IPS-18a (cell line): ENCODE data around the gene GULP1.

Experiments used
- H3K27ac ChIP-seq: one replicate; pipeline ENCODE4 v1.5.1; 2013; ENCODE audit warnings: low read length
- H3K27me3 ChIP-seq: one replicate; pipeline ENCODE4 v1.6.1; 2013; ENCODE audit warnings: mild to moderate bottlenecking, low read length; ENCODE audit not compliant: control insufficient read depth, insufficient read depth
- H3K36me3 ChIP-seq: one replicate; pipeline ENCODE4 v1.6.1; 2013; ENCODE audit warnings: low read depth, low read length; ENCODE audit not compliant: control insufficient read depth
- H3K4me1 ChIP-seq: one replicate; pipeline ENCODE4 v1.6.1; 2013; ENCODE audit warnings: low read depth, low read length; ENCODE audit not compliant: control insufficient read depth
- H3K4me3 ChIP-seq: one replicate; pipeline ENCODE4 v1.5.1; 2013; ENCODE audit warnings: low read length
- H3K9ac ChIP-seq: one replicate; pipeline ENCODE4 v1.6.1; 2013; ENCODE audit warnings: mild to moderate bottlenecking, low read length, moderate library complexity
- H3K9me3 ChIP-seq: one replicate; pipeline ENCODE4 v1.6.1; 2013; ENCODE audit warnings: low read depth, low read length; ENCODE audit not compliant: control insufficient read depth

GULP1 gene, protein sequence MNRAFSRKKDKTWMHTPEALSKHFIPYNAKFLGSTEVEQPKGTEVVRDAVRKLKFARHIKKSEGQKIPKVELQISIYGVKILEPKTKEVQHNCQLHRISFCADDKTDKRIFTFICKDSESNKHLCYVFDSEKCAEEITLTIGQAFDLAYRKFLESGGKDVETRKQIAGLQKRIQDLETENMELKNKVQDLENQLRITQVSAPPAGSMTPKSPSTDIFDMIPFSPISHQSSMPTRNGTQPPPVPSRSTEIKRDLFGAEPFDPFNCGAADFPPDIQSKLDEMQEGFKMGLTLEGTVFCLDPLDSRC

GRCh38 chr2:188291617-188292347 lies at the start of gene GULP1:
TSS of gene GULP1 (plus strand) at chr2:188291874. CDS start at chr2:188477703, 185,829 bp downstream.
- H3K36me3 ChIP-seq, result no peaks in the 10 kb centered on the region
- peak within 1 kb of the TSS; percentile 89 for H3K4me3 ChIP-seq
- peak within 1 kb of the TSS; percentile 97 for H3K27ac ChIP-seq
- peak within 1 kb of the TSS; percentile 99 for H3K9ac ChIP-seq
- peaks cover 17% of the 10 kb centered on the region for H3K4me1 ChIP-seq
- H3K9me3 ChIP-seq, result no peaks in the 10 kb centered on the region
- H3K27me3 ChIP-seq, result no peaks in the 10 kb centered on the region

- Histone ChIP-seq H3K27me3 (no peaks in the 10 kb centered on the region), H3K36me3 (no peaks in the 10 kb centered on the region), H3K27ac (no peak overlapping the region), H3K9ac (no peak overlapping the region), H3K4me3 (no peak overlapping the region), H3K4me1 (no peaks in the 10 kb centered on the region), H3K9me3 (peaks cover 9% of the 10 kb centered on the region)
Observed at GRCh38 chr2:188243381-188243780, 48.3 kb upstream of the GULP1 start.

- H3K27ac ChIP-seq, result no peak overlapping the region
- H3K9me3 ChIP-seq, result no peaks in the 10 kb centered on the region
- no peak overlapping the region for H3K4me3 ChIP-seq
- no peaks in the 10 kb centered on the region for H3K36me3 ChIP-seq
- no peaks in the 10 kb centered on the region for H3K27me3 ChIP-seq
- no peaks in the 10 kb centered on the region for H3K4me1 ChIP-seq
- no peak overlapping the region for H3K9ac ChIP-seq
Observed at GRCh38 chr2:188244383-188244782, 47.3 kb upstream of the GULP1 start.

- H3K9me3 ChIP-seq, result no peaks in the 10 kb centered on the region
- no peaks in the 10 kb centered on the region for H3K27me3 ChIP-seq
- H3K27ac ChIP-seq, result no peak overlapping the region
- no peaks in the 10 kb centered on the region for H3K4me1 ChIP-seq
- H3K36me3 ChIP-seq, result no peaks in the 10 kb centered on the region
- H3K9ac ChIP-seq, result no peak overlapping the region
- no peak overlapping the region for H3K4me3 ChIP-seq
Observed at GRCh38 chr2:188245230-188245629, 46.4 kb upstream of the GULP1 start.

GRCh38 chr2:188248513-188248912 lies 43.2 kb upstream of the GULP1 start:
- H3K9me3 ChIP-seq, result no peaks in the 10 kb centered on the region
- no peaks in the 10 kb centered on the region for H3K36me3 ChIP-seq
- no peak overlapping the region for H3K4me3 ChIP-seq
- no peak overlapping the region for H3K9ac ChIP-seq
- H3K27ac ChIP-seq, result no peak overlapping the region
- no peaks in the 10 kb centered on the region for H3K4me1 ChIP-seq
- no peaks in the 10 kb centered on the region for H3K27me3 ChIP-seq

- H3K9me3 ChIP-seq, result no peaks in the 10 kb centered on the region
- no peaks in the 10 kb centered on the region for H3K4me1 ChIP-seq
- no peak overlapping the region for H3K9ac ChIP-seq
- H3K4me3 ChIP-seq, result no peak overlapping the region
- H3K27me3 ChIP-seq, result no peaks in the 10 kb centered on the region
- no peaks in the 10 kb centered on the region for H3K36me3 ChIP-seq
- H3K27ac ChIP-seq, result no peak overlapping the region
Observed at GRCh38 chr2:188251034-188251433, 40.6 kb upstream of the GULP1 start.

GRCh38 chr2:188256420-188256819 lies 35.3 kb upstream of the GULP1 start:
- H3K27ac ChIP-seq, result no peak overlapping the region
- H3K9me3 ChIP-seq, result no peaks in the 10 kb centered on the region
- no peak overlapping the region for H3K9ac ChIP-seq

GRCh38 chr2:188265315-188265714 lies 26.4 kb upstream of the GULP1 start:
- no peak overlapping the region for H3K9ac ChIP-seq
- no peak overlapping the region for H3K27ac ChIP-seq
- H3K36me3 ChIP-seq, result no peaks in the 10 kb centered on the region
- no peak overlapping the region for H3K4me3 ChIP-seq
- H3K27me3 ChIP-seq, result no peaks in the 10 kb centered on the region
- H3K9me3 ChIP-seq, result no peaks in the 10 kb centered on the region
- no peaks in the 10 kb centered on the region for H3K4me1 ChIP-seq

More at GRCh38 chr2:188256420-188256819, 35.3 kb upstream of the GULP1 start:
- no peaks in the 10 kb centered on the region for H3K27me3 ChIP-seq
- no peaks in the 10 kb centered on the region for H3K4me1 ChIP-seq
- H3K36me3 ChIP-seq, result no peaks in the 10 kb centered on the region
- no peak overlapping the region for H3K4me3 ChIP-seq

GRCh38 chr2:188267776-188268175 lies 23.9 kb upstream of the GULP1 start:
- Histone ChIP-seq H3K9ac (no peak overlapping the region), H3K9me3 (no peaks in the 10 kb centered on the region), H3K4me3 (no peak overlapping the region), H3K36me3 (no peaks in the 10 kb centered on the region), H3K27me3 (no peaks in the 10 kb centered on the region), H3K27ac (no peak overlapping the region), H3K4me1 (no peaks in the 10 kb centered on the region)

DNA sequence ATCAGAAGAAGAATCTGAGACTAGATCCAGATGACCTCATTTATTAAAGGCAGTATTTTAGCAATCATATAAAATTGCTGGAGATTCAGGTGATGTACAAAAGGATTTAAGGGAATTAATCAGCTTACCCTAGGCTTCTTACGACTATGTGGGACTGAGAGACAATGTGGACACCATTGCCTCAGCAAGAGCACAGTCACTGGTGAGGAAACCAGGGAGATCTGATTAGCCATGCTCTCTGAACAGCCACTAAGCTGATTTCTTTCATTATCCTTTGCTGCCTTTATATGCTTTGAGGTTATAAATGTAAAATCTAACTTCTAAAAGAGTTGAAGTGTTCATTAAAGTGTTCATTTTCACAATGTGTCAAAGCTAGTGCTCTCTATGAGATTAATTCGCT lies 22.7 kb upstream of the GULP1 start:
- H3K4me1 ChIP-seq, result no peaks in the 10 kb centered on the region
- no peaks in the 10 kb centered on the region for H3K9me3 ChIP-seq
- no peak overlapping the region for H3K9ac ChIP-seq
- H3K36me3 ChIP-seq, result no peaks in the 10 kb centered on the region
- no peak overlapping the region for H3K27ac ChIP-seq
- no peak overlapping the region for H3K4me3 ChIP-seq
- no peaks in the 10 kb centered on the region for H3K27me3 ChIP-seq

DNA sequence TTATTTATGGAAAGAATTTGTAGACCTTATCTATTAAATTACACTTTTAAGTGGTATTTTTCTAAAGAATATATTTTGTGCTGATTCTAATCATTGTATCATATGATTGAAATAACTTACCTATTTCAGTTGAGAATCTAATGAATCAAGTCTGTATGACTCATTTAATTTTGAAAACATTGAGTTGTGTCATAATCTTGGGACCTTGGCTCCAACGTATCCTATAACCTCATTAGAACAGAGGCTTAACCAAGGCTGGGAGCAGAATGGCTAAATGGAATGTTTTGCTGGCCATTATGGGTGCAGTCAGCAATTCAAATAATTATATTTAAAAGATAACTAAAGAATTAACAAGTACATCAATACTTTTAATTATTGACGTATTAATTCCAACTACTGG lies 19.6 kb upstream of the GULP1 start:
- no peaks in the 10 kb centered on the region for H3K36me3 ChIP-seq
- H3K9me3 ChIP-seq, result no peaks in the 10 kb centered on the region
- H3K27me3 ChIP-seq, result no peaks in the 10 kb centered on the region
- H3K4me3 ChIP-seq, result no peak overlapping the region
- H3K4me1 ChIP-seq, result peaks cover 3% of the 10 kb centered on the region
- H3K27ac ChIP-seq, result no peak overlapping the region
- H3K9ac ChIP-seq, result no peak overlapping the region

- Histone ChIP-seq H3K9ac (no peak overlapping the region), H3K9me3 (no peaks in the 10 kb centered on the region), H3K27ac (no peak overlapping the region), H3K4me3 (no peak overlapping the region), H3K4me1 (peaks cover 17% of the 10 kb centered on the region), H3K36me3 (no peaks in the 10 kb centered on the region), H3K27me3 (no peaks in the 10 kb centered on the region)
Observed at GRCh38 chr2:188274274-188274673, 17.4 kb upstream of the GULP1 start.
